ENCODE measurements around the gene PCDHB14.
"Not testable (repeated sequence)": the region's sequence is repeated elsewhere in the genome, so short reads cannot be mapped to it uniquely, and the experiment has no call there.

PCDHB14 gene

DNA sequence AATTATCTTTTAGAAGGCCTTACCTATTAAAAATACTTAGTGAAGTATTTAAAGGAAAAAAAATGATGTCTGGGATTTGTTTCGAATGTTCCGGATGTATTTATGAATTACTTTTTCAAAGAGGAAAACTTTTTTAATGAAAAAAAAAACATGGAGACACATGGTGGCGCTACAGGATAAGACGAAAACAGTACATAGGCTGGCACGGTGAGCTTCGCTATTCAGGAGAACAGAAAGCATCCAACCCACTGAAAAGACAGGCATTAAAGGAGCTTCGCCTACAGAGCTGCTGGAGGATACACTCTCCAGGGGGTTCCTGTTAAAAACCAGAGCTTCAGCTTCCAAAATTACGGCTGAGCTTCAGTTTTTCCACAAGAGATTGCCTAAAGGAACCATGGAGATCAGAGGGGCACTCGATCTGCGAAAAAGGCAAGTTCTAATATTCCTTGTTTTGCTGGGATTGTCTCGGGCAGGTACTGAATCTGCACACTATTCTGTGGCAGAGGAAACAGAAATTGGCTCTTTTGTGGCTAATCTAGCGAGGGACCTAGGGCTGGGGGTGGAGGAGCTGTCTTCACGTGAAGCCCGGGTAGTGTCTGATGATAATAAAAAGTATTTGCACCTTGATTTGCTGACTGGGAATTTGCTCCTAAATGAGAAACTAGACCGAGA is at the start of gene PCDHB14:
Gene PCDHB14, plus strand, starts transcription at position 232 of the 672 bp plus-strand sequence. Its CDS starts 163 bp downstream, at position 395.
- no peak for DNase-seq (ENCODE audit: low spot score)

DNA sequence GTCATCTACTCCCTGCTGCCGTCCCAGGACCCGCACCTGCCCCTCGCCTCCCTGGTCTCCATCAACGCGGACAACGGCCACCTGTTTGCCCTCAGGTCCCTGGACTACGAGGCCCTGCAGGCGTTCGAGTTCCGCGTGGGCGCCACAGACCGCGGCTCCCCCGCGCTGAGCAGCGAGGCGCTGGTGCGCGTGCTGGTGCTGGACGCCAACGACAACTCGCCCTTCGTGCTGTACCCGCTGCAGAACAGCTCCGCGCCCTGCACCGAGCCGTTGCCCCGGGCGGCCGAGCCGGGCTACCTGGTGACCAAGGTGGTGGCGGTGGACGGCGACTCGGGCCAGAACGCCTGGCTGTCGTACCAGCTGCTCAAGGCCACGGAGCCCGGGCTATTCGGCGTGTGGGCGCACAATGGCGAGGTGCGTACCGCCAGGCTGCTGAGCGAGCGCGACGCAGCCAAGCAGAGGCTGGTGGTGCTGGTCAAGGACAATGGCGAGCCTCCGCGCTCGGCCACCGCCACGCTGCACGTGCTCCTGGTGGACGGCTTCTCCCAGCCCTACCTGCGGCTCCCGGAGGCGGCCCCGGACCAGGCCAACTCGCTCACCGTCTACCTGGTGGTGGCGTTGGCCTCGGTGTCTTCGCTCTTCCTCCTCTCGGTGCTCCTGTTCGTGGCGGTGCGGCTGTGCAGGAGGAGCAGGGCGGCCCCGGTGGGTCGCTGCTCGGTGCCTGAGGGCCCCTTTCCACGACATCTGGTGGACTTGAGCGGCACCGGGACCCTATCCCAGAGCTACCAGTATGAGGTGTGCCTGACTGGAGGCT is 48.6 kb upstream of the PCDHB14 start:
- DNase-seq (ENCODE audit: low spot score) = not testable (repeated sequence)

DNA sequence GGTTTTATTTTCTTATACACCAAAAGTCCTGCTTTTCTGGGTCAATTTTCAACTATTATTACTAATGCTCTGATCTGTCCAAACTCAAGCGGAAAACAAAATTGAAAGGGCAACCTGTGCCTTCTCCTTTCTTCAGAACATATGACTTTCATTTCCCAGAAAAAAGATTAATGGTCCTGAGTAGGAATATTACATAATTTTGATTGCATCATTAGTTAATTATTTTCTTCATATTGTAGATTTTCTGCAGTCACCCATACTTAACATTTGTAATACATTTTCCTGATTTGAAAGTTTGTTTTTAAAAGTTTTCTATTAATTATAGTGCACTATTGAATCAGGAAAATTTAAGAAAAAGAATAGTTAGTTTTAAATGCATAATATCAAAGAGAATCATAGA is 47.2 kb upstream of the PCDHB14 start:
- DNase-seq (ENCODE audit: low spot score) = no peak

GRCh38 chr5:141177577-141178191 is 45.5 kb upstream of the PCDHB14 start, which contains the start of gene PCDHB8:
PCDHB8 (plus strand) TSS chr5:141177790; CDS start chr5:141178035, 245 bp downstream.
- not testable (repeated sequence) for DNase-seq (ENCODE audit: low spot score)

DNA sequence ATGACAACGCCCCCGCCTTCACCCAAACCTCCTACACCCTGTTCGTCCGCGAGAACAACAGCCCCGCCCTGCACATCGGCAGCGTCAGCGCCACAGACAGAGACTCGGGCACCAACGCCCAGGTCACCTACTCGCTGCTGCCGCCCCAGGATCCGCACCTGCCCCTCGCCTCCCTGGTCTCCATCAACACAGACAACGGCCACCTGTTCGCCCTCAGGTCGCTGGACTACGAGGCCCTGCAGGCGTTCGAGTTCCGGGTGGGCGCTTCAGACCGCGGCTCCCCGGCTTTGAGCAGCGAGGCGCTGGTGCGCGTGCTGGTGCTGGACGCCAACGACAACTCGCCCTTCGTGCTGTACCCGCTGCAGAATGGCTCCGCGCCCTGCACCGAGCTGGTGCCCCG is 43.8 kb upstream of the PCDHB14 start:
- DNase-seq (ENCODE audit: low spot score) = not testable (repeated sequence)

DNA sequence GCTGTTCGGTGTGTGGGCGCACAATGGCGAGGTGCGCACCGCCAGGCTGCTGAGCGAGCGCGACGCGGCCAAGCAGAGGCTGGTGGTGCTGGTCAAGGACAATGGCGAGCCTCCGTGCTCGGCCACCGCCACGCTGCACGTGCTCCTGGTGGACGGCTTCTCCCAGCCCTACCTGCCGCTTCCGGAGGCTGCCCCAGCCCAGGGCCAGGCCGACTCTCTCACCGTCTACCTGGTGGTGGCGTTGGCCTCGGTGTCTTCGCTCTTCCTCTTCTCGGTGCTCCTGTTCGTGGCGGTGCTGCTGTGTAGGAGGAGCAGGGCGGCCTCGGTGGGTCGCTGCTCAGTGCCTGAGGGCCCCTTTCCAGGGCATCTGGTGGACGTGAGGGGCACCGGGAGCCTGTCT is 43.3 kb upstream of the PCDHB14 start:
- not testable (repeated sequence) for DNase-seq (ENCODE audit: low spot score)

DNA sequence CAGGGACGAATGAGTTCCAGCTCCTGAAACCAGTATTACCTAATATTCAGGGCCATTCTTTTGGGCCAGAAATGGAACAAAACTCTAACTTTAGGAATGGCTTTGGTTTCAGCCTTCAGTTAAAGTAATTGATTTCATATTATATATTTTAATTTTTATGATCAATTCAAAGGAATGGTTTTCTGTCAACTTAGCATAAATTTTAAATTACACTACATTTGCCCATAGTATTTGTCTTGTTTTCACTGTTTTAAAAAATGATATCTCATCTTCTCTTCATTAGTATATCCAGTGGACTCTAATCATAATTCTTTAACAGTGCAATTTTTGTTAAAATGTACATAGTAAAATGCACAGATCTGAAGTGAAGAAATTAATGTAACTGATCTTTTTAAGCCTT is 42.8 kb upstream of the PCDHB14 start:
- DNase-seq (ENCODE audit: low spot score) = no peak

DNA sequence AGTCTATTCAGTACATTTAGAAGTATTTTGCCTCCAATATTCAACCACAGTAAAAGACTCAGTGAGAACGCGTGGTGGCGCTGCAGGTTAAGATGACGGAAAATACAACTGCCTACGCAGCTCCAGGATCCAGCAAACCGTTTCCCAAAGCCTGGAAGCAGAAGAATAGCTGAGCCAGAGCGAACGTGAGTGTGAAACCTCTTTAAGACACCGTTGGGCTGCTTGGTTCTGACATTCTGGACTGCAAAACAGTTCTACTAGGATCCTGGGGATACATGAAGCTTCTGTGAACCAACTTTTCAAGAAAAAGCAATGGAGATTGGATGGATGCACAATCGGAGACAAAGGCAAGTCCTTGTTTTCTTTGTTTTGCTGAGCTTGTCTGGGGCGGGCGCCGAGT is 40.9 kb upstream of the PCDHB14 start, which contains the start of gene PCDHB16:
Gene PCDHB16, plus strand, starts transcription at position 140 of the 400 bp plus-strand sequence. Its CDS starts 173 bp downstream, at position 313.
- DNase-seq (ENCODE audit: low spot score) = no peak

DNA sequence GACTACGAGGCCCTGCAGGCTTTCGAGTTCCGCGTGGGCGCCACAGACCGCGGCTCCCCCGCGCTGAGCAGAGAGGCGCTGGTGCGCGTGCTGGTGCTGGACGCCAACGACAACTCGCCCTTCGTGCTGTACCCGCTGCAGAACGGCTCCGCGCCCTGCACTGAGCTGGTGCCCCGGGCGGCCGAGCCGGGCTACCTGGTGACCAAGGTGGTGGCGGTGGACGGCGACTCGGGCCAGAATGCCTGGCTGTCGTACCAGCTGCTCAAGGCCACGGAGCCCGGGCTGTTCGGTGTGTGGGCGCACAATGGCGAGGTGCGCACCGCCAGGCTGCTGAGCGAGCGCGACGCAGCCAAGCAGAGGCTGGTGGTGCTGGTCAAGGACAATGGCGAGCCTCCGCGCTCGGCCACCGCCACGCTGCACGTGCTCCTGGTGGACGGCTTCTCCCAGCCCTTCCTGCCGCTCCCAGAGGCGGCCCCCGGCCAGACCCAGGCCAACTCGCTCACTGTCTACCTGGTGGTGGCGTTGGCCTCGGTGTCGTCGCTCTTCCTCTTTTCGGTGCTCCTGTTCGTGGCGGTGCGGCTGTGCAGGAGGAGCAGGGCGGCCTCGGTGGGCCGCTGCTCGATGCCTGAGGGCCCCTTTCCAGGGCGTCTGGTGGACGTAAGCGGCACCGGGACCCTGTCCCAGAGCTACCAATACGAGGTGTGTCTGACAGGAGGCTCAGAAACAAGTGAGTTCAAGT is 38.9 kb upstream of the PCDHB14 start:
- not testable (repeated sequence) for DNase-seq (ENCODE audit: low spot score)

- DNase-seq (ENCODE audit: low spot score) = peak; percentile 34
Measured at GRCh38 chr5:141186897-141187512, 36.1 kb upstream of the PCDHB14 start, which contains the start of gene PCDHB9. PCDHB9 (plus strand) TSS chr5:141187161; CDS start chr5:141187319, 158 bp downstream.

- DNase-seq (ENCODE audit: low spot score) = not testable (repeated sequence)
Measured at GRCh38 chr5:141188682-141189081, 34.5 kb upstream of the PCDHB14 start.

DNA sequence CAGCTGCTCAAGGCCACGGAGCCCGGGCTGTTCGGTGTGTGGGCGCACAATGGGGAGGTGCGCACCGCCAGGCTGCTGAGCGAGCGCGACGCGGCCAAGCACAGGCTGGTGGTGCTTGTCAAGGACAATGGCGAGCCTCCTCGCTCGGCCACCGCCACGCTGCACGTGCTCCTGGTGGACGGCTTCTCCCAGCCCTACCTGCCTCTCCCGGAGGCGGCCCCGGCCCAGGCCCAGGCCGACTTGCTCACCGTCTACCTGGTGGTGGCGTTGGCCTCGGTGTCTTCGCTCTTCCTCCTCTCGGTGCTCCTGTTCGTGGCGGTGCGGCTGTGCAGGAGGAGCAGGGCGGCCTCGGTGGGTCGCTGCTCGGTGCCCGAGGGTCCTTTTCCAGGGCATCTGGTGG is 34.0 kb upstream of the PCDHB14 start:
- DNase-seq (ENCODE audit: low spot score) = not testable (repeated sequence)

DNA sequence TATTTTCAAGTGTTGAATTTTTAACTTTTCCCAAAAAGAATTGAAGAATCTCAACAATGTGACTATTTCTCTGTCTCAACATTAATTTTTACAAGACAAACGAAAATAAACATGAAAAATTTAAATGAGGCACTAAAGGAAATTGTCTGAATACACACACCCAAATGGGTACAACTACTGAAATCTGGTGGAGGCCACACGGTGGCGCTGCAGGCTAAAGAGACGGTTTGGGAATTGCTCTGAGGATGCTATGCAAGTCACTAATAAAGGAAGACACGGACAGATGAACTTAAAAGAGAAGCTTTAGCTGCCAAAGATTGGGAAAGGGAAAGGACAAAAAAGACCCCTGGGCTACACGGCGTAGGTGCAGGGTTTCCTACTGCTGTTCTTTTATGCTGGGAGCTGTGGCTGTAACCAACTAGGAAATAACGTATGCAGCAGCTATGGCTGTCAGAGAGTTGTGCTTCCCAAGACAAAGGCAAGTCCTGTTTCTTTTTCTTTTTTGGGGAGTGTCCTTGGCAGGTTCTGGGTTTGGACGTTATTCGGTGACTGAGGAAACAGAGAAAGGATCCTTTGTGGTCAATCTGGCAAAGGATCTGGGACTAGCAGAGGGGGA is 30.9 kb upstream of the PCDHB14 start, which contains the start of gene PCDHB10:
Gene PCDHB10, plus strand, starts transcription at position 244 of the 616 bp plus-strand sequence. Its CDS starts 200 bp downstream, at position 444.
- peak; percentile 32 for DNase-seq (ENCODE audit: low spot score)

DNA sequence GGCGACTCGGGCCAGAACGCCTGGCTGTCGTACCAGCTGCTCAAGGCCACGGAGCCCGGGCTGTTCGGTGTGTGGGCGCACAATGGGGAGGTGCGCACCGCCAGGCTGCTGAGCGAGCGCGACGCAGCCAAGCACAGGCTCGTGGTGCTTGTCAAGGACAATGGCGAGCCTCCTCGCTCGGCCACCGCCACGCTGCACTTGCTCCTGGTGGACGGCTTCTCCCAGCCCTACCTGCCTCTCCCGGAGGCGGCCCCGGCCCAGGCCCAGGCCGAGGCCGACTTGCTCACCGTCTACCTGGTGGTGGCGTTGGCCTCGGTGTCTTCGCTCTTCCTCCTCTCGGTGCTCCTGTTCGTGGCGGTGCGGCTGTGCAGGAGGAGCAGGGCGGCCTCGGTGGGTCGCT is 28.8 kb upstream of the PCDHB14 start:
- not testable (repeated sequence) for DNase-seq (ENCODE audit: low spot score)

GRCh38 chr5:141196363-141196762 is 26.8 kb upstream of the PCDHB14 start:
- no peak for DNase-seq (ENCODE audit: low spot score)

- DNase-seq (ENCODE audit: low spot score) = no peak
Measured at GRCh38 chr5:141199359-141200235, 23.5 kb upstream of the PCDHB14 start, which contains the start of gene PCDHB11. PCDHB11 (plus strand) TSS chr5:141199627; CDS start chr5:141199775, 148 bp downstream.

GRCh38 chr5:141201126-141201525 is 22.0 kb upstream of the PCDHB14 start:
- DNase-seq (ENCODE audit: low spot score) = not testable (repeated sequence)

DNA sequence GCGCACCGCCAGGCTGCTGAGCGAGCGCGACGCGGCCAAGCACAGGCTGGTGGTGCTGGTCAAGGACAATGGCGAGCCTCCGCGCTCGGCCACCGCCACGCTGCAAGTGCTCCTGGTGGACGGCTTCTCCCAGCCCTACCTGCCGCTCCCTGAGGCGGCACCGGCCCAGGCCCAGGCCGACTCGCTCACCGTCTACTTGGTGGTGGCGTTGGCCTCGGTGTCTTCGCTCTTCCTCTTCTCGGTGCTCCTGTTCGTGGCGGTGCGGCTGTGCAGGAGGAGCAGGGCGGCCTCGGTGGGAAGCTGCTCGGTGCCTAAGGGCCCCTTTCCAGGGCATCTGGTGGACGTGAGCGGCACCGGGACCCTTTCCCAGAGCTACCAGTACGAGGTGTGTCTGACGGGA is 21.5 kb upstream of the PCDHB14 start:
- DNase-seq (ENCODE audit: low spot score) = not testable (repeated sequence)

DNA sequence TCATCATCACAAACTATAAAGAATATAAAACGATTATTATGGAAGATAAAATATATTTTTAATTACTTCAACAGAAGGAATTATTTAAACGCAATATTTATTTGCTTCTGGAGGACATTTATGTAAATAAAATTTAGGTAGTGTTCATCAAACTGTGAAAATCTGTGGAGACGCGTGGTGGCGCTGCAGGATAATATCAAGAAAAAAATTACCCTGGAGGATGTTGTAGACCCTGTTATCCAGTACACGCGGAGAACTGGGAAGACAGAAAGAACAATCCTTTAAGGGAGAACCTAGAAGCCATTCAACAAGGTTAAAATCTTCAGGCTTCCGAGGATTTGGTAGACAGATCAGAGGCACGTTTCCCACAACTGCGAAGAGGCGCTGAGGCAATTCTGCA is 14.7 kb upstream of the PCDHB14 start, which contains the start of gene PCDHB12:
Gene PCDHB12, plus strand, starts transcription at position 242 of the 400 bp plus-strand sequence. CDS start 189 bp downstream, outside the sequence.
- no peak for DNase-seq (ENCODE audit: low spot score)
